Left lung (tissue), 10 donors: ENCODE results near the gene KLHDC9. TPM values are rescaled to one million over a fixed set of nuclear protein-coding genes. Genes with fewer than 3 reads are reported as not detected.

Source experiments
- ATAC-seq: fragments of 200-7000 bp; cut with Tn5 transposase; one replicate; pipeline ENCODE4 v1.9.1; 2020; ENCODE audit warnings: moderate library complexity
- DNase-seq, 4 donors: peaks; one replicate each; pipeline ENCODE4 v3.0.0-alpha.2; 2013 to 2020
- H3K27ac ChIP-seq, 2 donors: fragments of 200-600 bp; sonication (generic) in 1 of 2; one replicate each; pipeline versions ENCODE4 v1.5.0 to v1.8.0; 2020 to 2021
- H3K27me3 ChIP-seq, 2 donors: fragments of 200-600 bp; sonication (generic) in 1 of 2; one replicate each; pipeline versions ENCODE4 v1.5.0 to v1.8.0; 2020 to 2021
- H3K36me3 ChIP-seq, 2 donors: fragments of 200-600 bp; sonication (generic) in 1 of 2; one replicate each; pipeline versions ENCODE4 v1.5.0 to v1.8.0; 2020 to 2021
- H3K4me1 ChIP-seq, 2 donors: fragments of 200-600 bp; one replicate each; pipeline ENCODE4 v1.8.0; 2021
- H3K4me3 ChIP-seq, 2 donors: fragments of 200-600 bp; sonication (generic) in 1 of 2; one replicate each; pipeline versions ENCODE4 v1.5.0 to v1.8.0; 2020 to 2021; ENCODE audit warnings: mild to moderate bottlenecking in 1 of 2
- H3K9me3 ChIP-seq, 2 donors: fragments of 200-600 bp; sonication (generic) in 1 of 2; one replicate each; pipeline versions ENCODE4 v1.5.0 to v1.8.0; 2020 to 2021
- CTCF ChIP-seq, 2 donors: fragments of 200-600 bp; sonication (generic) in 1 of 2; IDR thresholded peaks; one replicate each; pipeline versions ENCODE4 v1.5.0 to v1.8.0; 2021; ENCODE audit warnings: antibody characterized with exemption in 2 of 2
- intact Hi-C, 2 donors: fragments of 100-400 bp; cut with DNase I; formaldehyde crosslinking; loops; one replicate each; pipeline versions ENCODE4 v1.11.2 to v1.14.2; 2022
- polyA plus RNA-seq, 6 donors: library from polyadenylated mRNA; unstranded; fragments of 120-200 nt; gene quantifications; one replicate each; pipeline ENCODE4 v1.2.1, GENCODE V29; 2013; ENCODE audit not compliant: insufficient read length in 6 of 6
- total RNA-seq, 2 donors: library from RNA; stranded (reverse); fragmentation: NEBNext Ultra II Directional; extraction: Animal tissue kit (Norgen Biotek cat#: 25700); gene quantifications; one replicate each; pipeline ENCODE4 v1.2.1, GENCODE V29; 2021
- donor health status: DM: no; HTN: yes; CAD: no.
- donor health status: DM: no; HTN: no; CAD: no.

KLHDC9 gene
- total and polyA plus RNA-seq, 8 donors, result 4.3 to 10.3 (median 5.1) TPM

DNA sequence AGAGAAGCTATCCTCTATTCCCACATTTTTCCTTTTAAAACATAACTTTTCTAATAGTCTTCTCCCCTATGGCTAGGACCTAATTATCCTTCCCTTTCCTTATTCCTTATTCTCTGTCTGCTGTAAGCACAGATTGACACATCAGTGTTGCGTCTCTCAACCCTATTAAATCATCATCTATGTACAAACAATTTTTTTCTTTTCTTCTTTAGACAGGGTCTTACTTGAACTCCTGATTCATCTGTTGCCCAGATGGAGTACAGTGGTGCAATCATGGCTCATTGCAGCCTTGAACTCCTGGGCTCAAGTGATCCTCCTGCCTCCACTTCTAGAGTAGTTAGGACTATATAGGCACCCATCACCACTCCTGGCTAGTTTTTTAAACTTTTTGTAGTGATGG is 8.3 kb downstream of the KLHDC9 start:
- Histone ChIP-seq H3K27ac (no peak overlapping the region), H3K4me1 (peaks cover 0 to 7% of the 10 kb centered on the region in 2 donors), H3K9me3 (no peaks in the 10 kb centered on the region), H3K36me3 (peaks cover 0 to 19% of the 10 kb centered on the region in 2 donors), H3K27me3 (no peaks in the 10 kb centered on the region), H3K4me3 (no peak overlapping the region)
- intact Hi-C loops, result no loop called here
- no peak for ATAC-seq
- DNase-seq, result no peak
- TF ChIP-seq CTCF (IDR thresholded peaks at IDR 0.05), result no peak

- peaks cover 0 to 9% of the 10 kb centered on the region in 2 donors for H3K36me3 ChIP-seq
- no peak for ATAC-seq
- H3K4me3 ChIP-seq, result no peak overlapping the region
- TF ChIP-seq CTCF (IDR thresholded peaks at IDR 0.05), result no peak
- H3K9me3 ChIP-seq, result no peaks in the 10 kb centered on the region
- H3K27me3 ChIP-seq, result no peaks in the 10 kb centered on the region
- H3K4me1 ChIP-seq, result peaks cover 5 to 53% of the 10 kb centered on the region in 2 donors
- no peak overlapping the region for H3K27ac ChIP-seq
- no peak for DNase-seq
- intact Hi-C loops, result no loop called here
Observed at GRCh38 chr1:161111117-161111516, 13.0 kb downstream of the KLHDC9 start.

- H3K4me3 ChIP-seq, result no peak overlapping the region
- DNase-seq (no peak), ATAC-seq (no peak)
- TF ChIP-seq CTCF (IDR thresholded peaks at IDR 0.05), result no peak
- peaks cover 9 to 58% of the 10 kb centered on the region in 2 donors for H3K4me1 ChIP-seq
- no peak overlapping the region for H3K27ac ChIP-seq
- peaks cover 0 to 9% of the 10 kb centered on the region in 2 donors for H3K36me3 ChIP-seq
- no peaks in the 10 kb centered on the region for H3K27me3 ChIP-seq
- intact Hi-C loops, result no loop called here
- H3K9me3 ChIP-seq, result no peaks in the 10 kb centered on the region
Observed at GRCh38 chr1:161111527-161111926, 13.4 kb downstream of the KLHDC9 start.

DNA sequence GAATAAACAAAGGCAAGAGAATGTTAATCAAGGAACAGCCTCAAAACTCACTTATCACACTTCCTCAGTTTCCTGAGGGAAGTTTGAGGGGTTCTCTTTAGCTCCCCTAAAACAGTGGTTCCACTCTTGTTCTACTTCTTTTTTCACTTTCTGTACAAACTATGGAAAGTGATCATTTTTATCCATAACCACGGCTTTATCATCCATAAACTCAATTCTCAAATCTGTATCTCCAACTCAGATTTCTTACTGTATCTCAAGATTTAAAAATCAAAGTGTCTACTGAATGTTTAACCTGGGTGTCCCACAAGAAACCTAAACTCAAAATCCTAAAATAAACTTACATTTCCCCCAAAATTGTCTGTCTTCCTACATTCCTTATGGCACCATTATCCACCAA is 15.8 kb downstream of the KLHDC9 start:
- intact Hi-C loops, result no loop called here
- Histone ChIP-seq H3K27ac (no peak overlapping the region), H3K4me3 (no peak overlapping the region), H3K9me3 (no peaks in the 10 kb centered on the region), H3K36me3 (peaks cover 0 to 9% of the 10 kb centered on the region in 2 donors), H3K4me1 (peaks cover 20 to 72% of the 10 kb centered on the region in 2 donors), H3K27me3 (no peaks in the 10 kb centered on the region)
- DNase-seq, result no peak
- no peak for TF ChIP-seq CTCF (IDR thresholded peaks at IDR 0.05)
- no peak for ATAC-seq

DNA sequence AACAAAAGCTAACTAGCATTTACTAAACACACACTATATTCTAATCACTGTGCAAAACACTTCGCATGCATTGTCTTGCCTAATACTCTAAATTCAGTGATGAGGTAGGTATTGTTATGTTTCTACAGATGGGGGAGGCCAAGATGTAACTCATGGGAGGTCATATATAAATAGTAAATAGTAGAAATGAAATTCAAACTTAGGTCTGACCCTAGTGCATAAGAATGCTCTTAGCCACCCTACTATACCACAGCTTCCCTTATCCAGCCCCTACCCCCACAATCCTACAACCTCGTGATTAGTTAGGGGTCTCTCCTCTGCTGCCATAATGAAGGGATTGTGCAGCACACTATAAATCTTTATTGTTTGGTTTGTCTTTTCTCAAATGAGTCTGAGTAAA is 16.4 kb downstream of the KLHDC9 start:
- H3K4me1 ChIP-seq, result peaks cover 26 to 78% of the 10 kb centered on the region in 2 donors
- peaks cover 0 to 7% of the 10 kb centered on the region in 2 donors for H3K36me3 ChIP-seq

More for the DNA sequence above, 16.4 kb downstream of the KLHDC9 start:
- TF ChIP-seq CTCF (IDR thresholded peaks at IDR 0.05), result no peak
- Histone ChIP-seq H3K27me3 (no peaks in the 10 kb centered on the region), H3K27ac (no peak overlapping the region), H3K4me3 (no peak overlapping the region), H3K9me3 (no peaks in the 10 kb centered on the region)
- DNase-seq, result no peak
- intact Hi-C loops, result no loop called here
- ATAC-seq, result no peak
